ENCODE results near the gene TBC1D14. TPM values are rescaled to one million over a fixed set of nuclear protein-coding genes. Genes with fewer than 3 reads are reported as not detected.
"Not testable (repeated sequence)": the region's sequence is repeated elsewhere in the genome, so short reads cannot be mapped to it uniquely, and the experiment has no call there.

TBC1D14 gene
- total RNA-seq, 4 donors from 2014 or later: 44.8 to 67.7 (median 55.7) TPM

GRCh38 chr4:7076696-7077082, 167.1 kb downstream of the TBC1D14 start:
- no peak for TF ChIP-seq CTCF (IDR thresholded peaks at IDR 0.05)
- no peak for TF ChIP-seq POLR2A (IDR thresholded peaks at IDR 0.05)
- no peaks in the 10 kb centered on the region for H3K4me1 ChIP-seq
- no peak for DNase-seq

GRCh38 chr4:7077371-7077770, 167.7 kb downstream of the TBC1D14 start:
- H3K4me3 ChIP-seq: no peak overlapping the region
- TF ChIP-seq CTCF (IDR thresholded peaks at IDR 0.05) (no peak), POLR2A (IDR thresholded peaks at IDR 0.05) (no peak)

More at GRCh38 chr4:7076696-7077082, 167.1 kb downstream of the TBC1D14 start:
- H3K4me3 ChIP-seq: no peak overlapping the region
- no peaks in the 10 kb centered on the region for H3K9me3 ChIP-seq
- no peaks in the 10 kb centered on the region for H3K27me3 ChIP-seq
- H3K27ac ChIP-seq: no peak overlapping the region
- H3K36me3 ChIP-seq: no peaks in the 10 kb centered on the region

GRCh38 chr4:7078025-7078424, 168.4 kb downstream of the TBC1D14 start:
- no peak for DNase-seq
- Histone ChIP-seq H3K27me3 (no peaks in the 10 kb centered on the region), H3K36me3 (no peaks in the 10 kb centered on the region), H3K9me3 (no peaks in the 10 kb centered on the region), H3K27ac (no peak overlapping the region), H3K4me1 (no peaks in the 10 kb centered on the region), H3K4me3 (no peak overlapping the region)
- no peak for TF ChIP-seq CTCF (IDR thresholded peaks at IDR 0.05)
- TF ChIP-seq POLR2A (IDR thresholded peaks at IDR 0.05): no peak

More at GRCh38 chr4:7077371-7077770, 167.7 kb downstream of the TBC1D14 start:
- H3K9me3 ChIP-seq: no peaks in the 10 kb centered on the region
- H3K4me1 ChIP-seq: no peaks in the 10 kb centered on the region
- no peaks in the 10 kb centered on the region for H3K27me3 ChIP-seq
- no peaks in the 10 kb centered on the region for H3K36me3 ChIP-seq
- no peak overlapping the region for H3K27ac ChIP-seq
- DNase-seq: no peak

- not testable (repeated sequence) for H3K36me3 ChIP-seq, H3K4me3 ChIP-seq, H3K27me3 ChIP-seq, DNase-seq, H3K9me3 ChIP-seq, H3K4me1 ChIP-seq, H3K27ac ChIP-seq
These were observed 169.9 kb downstream of the TBC1D14 start for GRCh38 chr4:7079483-7079882.

- not testable (repeated sequence) for H3K27ac ChIP-seq, H3K4me3 ChIP-seq, H3K9me3 ChIP-seq, H3K27me3 ChIP-seq, H3K36me3 ChIP-seq, H3K4me1 ChIP-seq, DNase-seq
These were observed 170.3 kb downstream of the TBC1D14 start for GRCh38 chr4:7079909-7080308.

Other genes starting within 250 kb of the TBC1D14 start
- gene S100P, start 215.9 kb upstream of the TBC1D14 start, total RNA-seq: 1 to 10 TPM in 2 of 4 donors, not detected in 2; 1.5 to 3.3 TPM
- 10 to 100 TPM; 34.9 to 61.1 (median 37.4) TPM for gene MRFAP1L1, start 200.0 kb upstream of the TBC1D14 start, total RNA-seq
- 10 to 100 TPM; 20.0 to 20.6 (median 20.2) TPM for gene BLOC1S4, start 193.7 kb upstream of the TBC1D14 start, total RNA-seq
- 10 to 100 TPM; 19.8 to 73.6 (median 49.5) TPM for gene KIAA0232, start 127.1 kb upstream of the TBC1D14 start, total RNA-seq
- gene TADA2B, start 133.5 kb downstream of the TBC1D14 start, total RNA-seq: 10 to 100 TPM; 23.1 to 31.4 (median 27.8) TPM
- gene GRPEL1, start 158.2 kb downstream of the TBC1D14 start, total RNA-seq: 10 to 100 TPM; 13.2 to 35.4 (median 17.8) TPM